CD4-positive, alpha-beta memory T cell (primary cell): ENCODE results near the gene SORCS2. TPM values are rescaled to one million over a fixed set of nuclear protein-coding genes. Genes with fewer than 3 reads are reported as not detected.

Source experiments
- CTCF ChIA-PET: fragments of 350-600 bp; sonication (Branson Sonifier 250); formaldehyde crosslinking; loops from one replicate; lab custom pipeline; 2021; ENCODE audit warnings: inconsistent platforms; ENCODE audit not compliant: partially characterized antibody; lab: Charles Lee
- POLR2A ChIA-PET: fragments of 350-600 bp; sonication (Branson Sonifier 250); formaldehyde crosslinking; loops from one replicate; lab custom pipeline; 2021; ENCODE audit not compliant: partially characterized antibody; lab: Charles Lee
- DNase-seq, 5 donors: peaks; one replicate each; pipeline versions ENCODE4 v3.0.0 to v3.0.0-alpha.2; 2020 to 2022; ENCODE audit warnings: mixed read lengths in 1 of 5
- H3K27ac ChIP-seq: one replicate; pipeline ENCODE4 v1.7.0; 2013; ENCODE audit warnings: low read depth, low read length
- H3K27me3 ChIP-seq: 2 replicates; pipeline ENCODE4 v1.7.0; 2013; ENCODE audit warnings: mild to moderate bottlenecking, low read length, moderate library complexity; ENCODE audit not compliant: insufficient read depth
- H3K36me3 ChIP-seq: 2 replicates; pipeline ENCODE4 v1.7.0; 2013; ENCODE audit warnings: mild to moderate bottlenecking, low read length, moderate library complexity; ENCODE audit not compliant: insufficient read depth
- H3K4me1 ChIP-seq: 2 replicates; pipeline ENCODE4 v1.7.0; 2013; ENCODE audit warnings: mild to moderate bottlenecking, low read length, moderate library complexity; ENCODE audit not compliant: insufficient read depth
- H3K4me3 ChIP-seq, 2 donors: one replicate each; pipeline ENCODE4 v1.7.0; 2013; ENCODE audit warnings: low read length in 2 of 2, mild to moderate bottlenecking in 1 of 2
- H3K9me3 ChIP-seq, 2 donors: one replicate each; pipeline ENCODE4 v1.7.0; 2013; ENCODE audit warnings: low read length in 2 of 2, control low read depth in 1 of 2; ENCODE audit not compliant: control insufficient read depth in 1 of 2
- H3K27ac Mint-ChIP-seq, 7 donors: one replicate each; pipeline ENCODE4 v1.8.0; 2020 to 2021; ENCODE audit warnings: mixed read lengths in 7 of 7, mild to moderate bottlenecking in 6 of 7, inconsistent platforms in 3 of 7, moderate library complexity in 3 of 7
- H3K27me3 Mint-ChIP-seq, 2 donors: one replicate each; pipeline ENCODE4 v1.8.0; 2020 to 2021; ENCODE audit warnings: mixed read lengths in 2 of 2
- H3K36me3 Mint-ChIP-seq, 2 donors: one replicate each; pipeline ENCODE4 v1.8.0; 2020 to 2021; ENCODE audit warnings: mixed read lengths in 2 of 2, inconsistent platforms in 1 of 2, mild to moderate bottlenecking in 1 of 2
- H3K4me1 Mint-ChIP-seq, 4 donors: one replicate each; pipeline ENCODE4 v1.8.0; 2020 to 2021; ENCODE audit warnings: mixed read lengths in 4 of 4, mild to moderate bottlenecking in 1 of 4
- H3K4me3 Mint-ChIP-seq, 8 donors: one replicate each; pipeline ENCODE4 v1.8.0; 2020 to 2021; ENCODE audit warnings: mixed read lengths in 8 of 8, mild to moderate bottlenecking in 7 of 8, moderate library complexity in 6 of 8, inconsistent platforms in 3 of 8
- H3K9me3 Mint-ChIP-seq, 8 donors: one replicate each; pipeline ENCODE4 v1.8.0; 2020 to 2021; ENCODE audit warnings: mixed read lengths in 8 of 8, mild to moderate bottlenecking in 5 of 8, inconsistent platforms in 3 of 8, moderate library complexity in 1 of 8
- intact Hi-C: fragments of 100-400 bp; cut with micrococcal nuclease; formaldehyde crosslinking; loops from one replicate; pipeline ENCODE4 v1.15.1; 2023
- polyA plus RNA-seq, 2 donors: library from polyadenylated mRNA; unstranded; fragments of 300-500 nt; fragmentation: Illumina TruSeq; gene quantifications; one replicate each; pipeline ENCODE4 v1.2.3, GENCODE V29; 2021
- total RNA-seq, 2 experiments: library from RNA; stranded (reverse); gene quantifications; one replicate each; pipeline ENCODE4 v1.2.3, GENCODE V29; 2021

Gene SORCS2
- total and polyA plus RNA-seq, 4 experiments from 2014 or later, result not detected

- Histone ChIP-seq H3K9me3 (no peaks in the 10 kb centered on the region), H3K4me3 (no peak overlapping the region), H3K27me3 (no peaks in the 10 kb centered on the region), H3K27ac (no peak overlapping the region), H3K36me3 (no peaks in the 10 kb centered on the region), H3K4me1 (no peaks in the 10 kb centered on the region)
- intact Hi-C loops, result no loop called here
- Mint-ChIP-seq H3K27me3 (peaks cover 2 to 4% of the 10 kb centered on the region in 2 donors), H3K27ac (no peak overlapping the region), H3K4me1 (no peaks in the 10 kb centered on the region), H3K4me3 (no peak overlapping the region), H3K9me3 (peaks cover 0 to 1% (median 0%) of the 10 kb centered on the region in 8 donors), H3K36me3 (no peaks in the 10 kb centered on the region)
- no peak for DNase-seq
- ChIA-PET CTCF (no interaction called here), POLR2A (no interaction called here)
Observed at GRCh38 chr4:7430965-7431695, 238.8 kb downstream of the SORCS2 start.

- no peak overlapping the region for H3K27ac Mint-ChIP-seq
- H3K36me3 Mint-ChIP-seq, result no peaks in the 10 kb centered on the region
- Histone ChIP-seq H3K36me3 (no peaks in the 10 kb centered on the region), H3K9me3 (no peaks in the 10 kb centered on the region), H3K4me3 (no peak overlapping the region), H3K4me1 (no peaks in the 10 kb centered on the region), H3K27me3 (no peaks in the 10 kb centered on the region), H3K27ac (no peak overlapping the region)
- ChIA-PET CTCF (no interaction called here), POLR2A (no interaction called here)
- peaks cover 0 to 1% (median 0%) of the 10 kb centered on the region in 8 donors for H3K9me3 Mint-ChIP-seq
- DNase-seq, result no peak
- intact Hi-C loops, result no loop called here
- no peak overlapping the region for H3K4me3 Mint-ChIP-seq
- peaks cover 2 to 4% of the 10 kb centered on the region in 2 donors for H3K27me3 Mint-ChIP-seq
- no peaks in the 10 kb centered on the region for H3K4me1 Mint-ChIP-seq
Observed at GRCh38 chr4:7431696-7432530, 239.6 kb downstream of the SORCS2 start.

- no peaks in the 10 kb centered on the region for H3K36me3 ChIP-seq
- no peak overlapping the region for H3K4me3 ChIP-seq
- Mint-ChIP-seq H3K27me3 (peaks cover 2% of the 10 kb centered on the region in 2 donors), H3K9me3 (peaks cover 0 to 1% (median 0%) of the 10 kb centered on the region in 8 donors), H3K4me1 (peaks cover 0 to under 1% (median 0%) of the 10 kb centered on the region in 4 donors), H3K4me3 (no peak overlapping the region), H3K27ac (no peak overlapping the region), H3K36me3 (no peaks in the 10 kb centered on the region)
- POLR2A ChIA-PET, result no interaction called here
- H3K4me1 ChIP-seq, result no peaks in the 10 kb centered on the region
- intact Hi-C loops, result no loop called here
- H3K27me3 ChIP-seq, result no peaks in the 10 kb centered on the region
- no peak overlapping the region for H3K27ac ChIP-seq
- DNase-seq, result no peak
- no peaks in the 10 kb centered on the region for H3K9me3 ChIP-seq
- CTCF ChIA-PET, result no interaction called here
Observed at GRCh38 chr4:7432531-7433375, 240.4 kb downstream of the SORCS2 start.

- intact Hi-C loops, result no loop called here
- H3K4me3 ChIP-seq, result no peak overlapping the region
- Mint-ChIP-seq H3K9me3 (no peaks in the 10 kb centered on the region), H3K36me3 (no peaks in the 10 kb centered on the region), H3K4me1 (peaks cover 0 to 1% (median 0%) of the 10 kb centered on the region in 4 donors), H3K4me3 (no peak overlapping the region), H3K27ac (no peak overlapping the region), H3K27me3 (peaks cover 0 to 2% of the 10 kb centered on the region in 2 donors)
- CTCF ChIA-PET, result no interaction called here
- DNase-seq, result no peak
- POLR2A ChIA-PET, result no interaction called here
- H3K27ac ChIP-seq, result no peak overlapping the region
- H3K9me3 ChIP-seq, result no peaks in the 10 kb centered on the region
- H3K27me3 ChIP-seq, result no peaks in the 10 kb centered on the region
- H3K4me1 ChIP-seq, result no peaks in the 10 kb centered on the region
- H3K36me3 ChIP-seq, result no peaks in the 10 kb centered on the region
Observed at GRCh38 chr4:7433376-7434140, 241.2 kb downstream of the SORCS2 start.

GRCh38 chr4:7434141-7434765, 241.9 kb downstream of the SORCS2 start:
- no peak overlapping the region for H3K4me3 ChIP-seq
- H3K27ac ChIP-seq, result no peak overlapping the region
- no peak for DNase-seq
- no peaks in the 10 kb centered on the region for H3K4me1 ChIP-seq
- H3K9me3 ChIP-seq, result no peaks in the 10 kb centered on the region
- Mint-ChIP-seq H3K27me3 (peaks cover 0 to 5% of the 10 kb centered on the region in 2 donors), H3K4me1 (peaks cover 0 to 1% (median 0%) of the 10 kb centered on the region in 4 donors), H3K4me3 (no peak overlapping the region), H3K27ac (no peak overlapping the region), H3K9me3 (no peaks in the 10 kb centered on the region), H3K36me3 (no peaks in the 10 kb centered on the region)
- POLR2A ChIA-PET, result no interaction called here
- intact Hi-C loops, result no loop called here
- no peaks in the 10 kb centered on the region for H3K27me3 ChIP-seq
- no peaks in the 10 kb centered on the region for H3K36me3 ChIP-seq
- CTCF ChIA-PET, result no interaction called here

- Mint-ChIP-seq H3K36me3 (no peaks in the 10 kb centered on the region), H3K4me3 (peak within 1 kb of the TSS in 1 of 8 donors; percentile 2), H3K27me3 (peaks cover 0 to 5% of the 10 kb centered on the region in 2 donors), H3K27ac (no peak within 1 kb of the TSS), H3K9me3 (no peaks in the 10 kb centered on the region), H3K4me1 (peaks cover 0 to 1% (median 0%) of the 10 kb centered on the region in 4 donors)
- no peaks in the 10 kb centered on the region for H3K9me3 ChIP-seq
- intact Hi-C loops, result no loop called here
- POLR2A ChIA-PET, result no interaction called here
- CTCF ChIA-PET, result no interaction called here
- H3K27me3 ChIP-seq, result no peaks in the 10 kb centered on the region
- DNase-seq, result no peak
- no peak within 1 kb of the TSS for H3K4me3 ChIP-seq
- H3K36me3 ChIP-seq, result no peaks in the 10 kb centered on the region
- no peaks in the 10 kb centered on the region for H3K4me1 ChIP-seq
- no peak within 1 kb of the TSS for H3K27ac ChIP-seq
Observed at GRCh38 chr4:7434766-7435150, 242.4 kb downstream of the SORCS2 start, which contains the start of gene PSAPL1. TSS of gene PSAPL1 (minus strand) at chr4:7434930. CDS start at chr4:7434879, 51 bp downstream.
